ENCODE measurements around the gene MLLT6. TPM values are rescaled to one million over a fixed set of nuclear protein-coding genes. Genes with fewer than 3 reads are reported as not detected.

Gene MLLT6
- total and polyA plus RNA-seq, 2 of the 13 experiments (the other 11 are each of a cell fraction or from before 2014, with no cell fraction given) = 50.7 to 69.5 TPM

DNA sequence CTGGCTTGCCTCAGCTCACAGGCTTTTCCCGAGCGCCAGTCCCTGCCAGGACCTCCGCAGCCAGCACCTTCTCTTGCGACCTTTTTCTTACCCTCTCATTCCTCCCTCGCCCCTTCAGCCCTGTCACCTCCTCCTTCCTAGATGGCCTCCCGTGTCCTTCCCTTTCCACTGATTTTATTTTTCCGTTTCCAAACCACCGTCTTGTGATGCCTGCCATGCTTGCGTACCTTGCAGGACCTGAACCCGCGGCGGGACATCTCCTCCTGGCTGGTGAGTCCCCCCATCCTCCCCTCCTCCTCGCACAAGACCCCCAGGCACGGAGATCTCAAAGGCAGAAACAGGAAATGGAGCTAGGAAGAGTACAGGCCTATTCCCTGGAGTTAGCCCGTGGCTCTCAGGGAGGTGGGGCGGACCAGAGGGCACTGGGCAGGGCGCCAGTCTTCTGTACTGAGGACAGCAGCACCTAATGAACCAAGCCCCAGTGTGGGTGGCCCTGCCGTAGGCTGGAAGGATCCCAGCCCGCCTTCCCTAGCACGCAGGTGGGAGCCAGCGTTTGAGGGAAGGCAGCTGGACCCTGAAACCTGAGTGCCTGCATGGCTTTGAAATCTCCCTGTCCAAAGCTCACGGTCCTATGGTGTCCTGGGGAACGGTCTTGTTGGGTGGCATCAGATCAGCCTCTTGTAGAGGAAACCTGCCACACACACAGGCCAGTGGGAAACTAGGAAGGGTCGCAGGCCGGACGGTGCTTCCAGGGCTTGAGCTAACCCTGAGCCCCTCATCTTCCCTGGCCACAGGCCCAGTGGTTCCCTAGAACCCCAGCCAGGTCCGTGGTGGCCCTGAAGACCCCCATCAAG is 25.7 kb downstream of the MLLT6 start (continued):
- TF ChIP-seq THRA (CRISPR knock-in tag; IDR thresholded peaks at IDR 0.05; ENCODE audit: borderline replicate concordance) (peak; percentile 48; the same call in 1 of the 2 replicates), EEA1 (CRISPR knock-in tag; IDR thresholded peaks at IDR 0.05; ENCODE audit: borderline replicate concordance) (peak; percentile 43; the same call in 1 of the 2 replicates), ZNF446 (CRISPR knock-in tag; IDR thresholded peaks at IDR 0.05) (peak; percentile 75), ZNF687 (CRISPR knock-in tag; IDR thresholded peaks at IDR 0.05) (peak; percentile 94), BCL6 (CRISPR knock-in tag; IDR thresholded peaks at IDR 0.05) (peak; percentile 70), ZNF569 (CRISPR knock-in tag; IDR thresholded peaks at IDR 0.05; ENCODE audit: borderline replicate concordance) (no peak; the same call in 1 of the 2 replicates), ARNT (IDR thresholded peaks at IDR 0.05) (no peak), HNRNPH1 (optimal IDR thresholded peaks at IDR 0.05; ENCODE audit: low read depth, low read length) (no peak), HNRNPL (IDR thresholded peaks at IDR 0.05; ENCODE audit: low read depth, low read length) (peak; percentile 92), BRD4 (CRISPR knock-in tag; IDR thresholded peaks at IDR 0.05) (peak; percentile 75), ZZZ3 (CRISPR knock-in tag; IDR thresholded peaks at IDR 0.05; ENCODE audit: borderline replicate concordance) (no peak), ATF2 (CRISPR knock-in tag; IDR thresholded peaks at IDR 0.05) (peak; percentile 67), RORA (CRISPR knock-in tag; IDR thresholded peaks at IDR 0.05) (no peak), E2F1 (CRISPR knock-in tag; IDR thresholded peaks at IDR 0.05) (0 out of 2 replicates have a peak, but pooled peaks have one; percentile 27), SP5 (CRISPR knock-in tag; IDR thresholded peaks at IDR 0.05; ENCODE audit: borderline replicate concordance, low read depth) (peak; percentile 92), ZNF790 (CRISPR knock-in tag; IDR thresholded peaks at IDR 0.05; ENCODE audit: borderline replicate concordance) (no peak), FOXK2 (IDR thresholded peaks at IDR 0.05) (no peak)
- TF ChIP-seq, protein P1, sequence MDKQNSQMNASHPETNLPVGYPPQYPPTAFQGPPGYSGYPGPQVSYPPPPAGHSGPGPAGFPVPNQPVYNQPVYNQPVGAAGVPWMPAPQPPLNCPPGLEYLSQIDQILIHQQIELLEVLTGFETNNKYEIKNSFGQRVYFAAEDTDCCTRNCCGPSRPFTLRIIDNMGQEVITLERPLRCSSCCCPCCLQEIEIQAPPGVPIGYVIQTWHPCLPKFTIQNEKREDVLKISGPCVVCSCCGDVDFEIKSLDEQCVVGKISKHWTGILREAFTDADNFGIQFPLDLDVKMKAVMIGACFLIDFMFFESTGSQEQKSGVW (CRISPR knock-in tag; IDR thresholded peaks at IDR 0.05; ENCODE audit: borderline replicate concordance) = no peak

Data from HepG2 (cell line).